Measurements from ENCODE around the gene ASPDH. TPM values are rescaled to one million over a fixed set of nuclear protein-coding genes. Genes with fewer than 3 reads are reported as not detected.
"Not testable (repeated sequence)": the region's sequence is repeated elsewhere in the genome, so short reads cannot be mapped to it uniquely, and the experiment has no call there.

The ASPDH gene
- total RNA-seq, 1 donor from 2014 or later = not detected

- DNase-seq (ENCODE audit: low spot score) = no peak
Observed at GRCh38 chr19:50548191-50549058, 34.7 kb upstream of the ASPDH start.

GRCh38 chr19:50547385-50548190 lies 33.9 kb upstream of the ASPDH start:
- DNase-seq (ENCODE audit: low spot score) = peak; percentile 35

GRCh38 chr19:50546527-50547221 lies 33.0 kb upstream of the ASPDH start:
- DNase-seq (ENCODE audit: low spot score) = no peak

GRCh38 chr19:50542943-50543342 lies 29.2 kb upstream of the ASPDH start:
- no peak for DNase-seq (ENCODE audit: low spot score)

GRCh38 chr19:50537769-50538230 lies 24.1 kb upstream of the ASPDH start:
- peak; percentile 67 for DNase-seq (ENCODE audit: low spot score)

- DNase-seq (ENCODE audit: low spot score) = no peak
Observed at GRCh38 chr19:50537306-50537685, 23.6 kb upstream of the ASPDH start.

DNA sequence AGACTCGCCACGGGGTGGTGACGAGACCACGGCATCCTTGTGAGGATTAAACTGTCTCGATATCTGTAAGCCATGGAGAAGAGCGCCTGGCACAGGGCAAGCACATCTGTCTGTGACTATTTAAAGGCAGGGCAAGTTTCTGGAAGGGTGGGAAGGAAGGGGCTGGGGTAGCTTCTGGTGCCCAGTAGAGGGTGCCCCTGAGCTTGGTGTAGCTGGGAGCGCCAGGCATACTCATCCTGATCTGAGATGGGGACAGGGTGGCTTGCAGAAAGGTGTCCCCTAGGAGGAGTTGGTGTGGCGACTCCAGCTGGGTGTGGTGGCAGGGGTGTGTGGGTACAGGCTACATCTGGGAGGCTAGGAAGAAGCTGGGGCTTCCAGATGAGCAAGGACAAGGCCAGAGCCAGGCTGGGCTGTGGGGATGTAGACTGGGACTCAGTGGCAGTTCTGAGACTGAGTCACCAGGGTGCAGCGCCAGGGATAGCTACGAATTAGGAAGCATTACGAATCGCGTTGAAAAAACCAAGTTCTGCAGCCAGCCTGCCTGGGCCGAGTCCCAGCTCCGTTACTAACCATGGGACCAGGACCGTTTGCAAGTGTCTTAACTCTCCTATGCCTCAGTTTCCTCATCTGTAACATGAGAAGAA lies 23.1 kb upstream of the ASPDH start:
- no peak for DNase-seq (ENCODE audit: low spot score)

DNA sequence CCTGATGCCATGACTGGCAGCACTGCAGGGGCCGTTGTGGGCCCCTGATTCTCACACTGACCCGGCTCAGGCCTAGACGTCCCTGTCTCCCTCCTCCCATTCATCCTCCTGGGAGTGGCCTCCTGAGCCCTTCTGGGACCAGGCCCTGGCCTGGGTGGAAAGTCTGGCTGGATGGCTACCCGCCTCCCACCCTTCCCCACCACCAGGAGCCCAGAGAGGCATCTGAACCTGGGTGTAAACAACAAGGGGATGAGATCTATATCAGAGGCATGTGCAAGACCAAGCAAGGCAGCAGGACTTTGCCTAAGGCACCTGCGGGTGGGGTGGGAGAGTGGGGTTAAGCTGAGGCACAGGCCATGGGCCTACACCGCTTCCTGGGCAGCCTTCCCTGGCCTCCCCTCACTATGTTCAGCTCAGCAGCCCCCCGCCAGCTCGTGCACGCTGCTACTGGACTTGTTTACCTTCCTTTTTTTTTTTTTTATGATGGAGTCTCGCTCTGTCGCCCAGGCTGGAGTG lies 22.0 kb upstream of the ASPDH start:
- DNase-seq (ENCODE audit: low spot score) = no peak

GRCh38 chr19:50534478-50534877 lies 20.8 kb upstream of the ASPDH start:
- no peak for DNase-seq (ENCODE audit: low spot score)

- DNase-seq (ENCODE audit: low spot score) = no peak
Observed at GRCh38 chr19:50532952-50533351, 19.2 kb upstream of the ASPDH start.

- DNase-seq (ENCODE audit: low spot score) = no peak
Observed at GRCh38 chr19:50531171-50531612, 17.5 kb upstream of the ASPDH start.

GRCh38 chr19:50528052-50528451 lies 14.3 kb upstream of the ASPDH start:
- not testable (repeated sequence) for DNase-seq (ENCODE audit: low spot score)

DNA sequence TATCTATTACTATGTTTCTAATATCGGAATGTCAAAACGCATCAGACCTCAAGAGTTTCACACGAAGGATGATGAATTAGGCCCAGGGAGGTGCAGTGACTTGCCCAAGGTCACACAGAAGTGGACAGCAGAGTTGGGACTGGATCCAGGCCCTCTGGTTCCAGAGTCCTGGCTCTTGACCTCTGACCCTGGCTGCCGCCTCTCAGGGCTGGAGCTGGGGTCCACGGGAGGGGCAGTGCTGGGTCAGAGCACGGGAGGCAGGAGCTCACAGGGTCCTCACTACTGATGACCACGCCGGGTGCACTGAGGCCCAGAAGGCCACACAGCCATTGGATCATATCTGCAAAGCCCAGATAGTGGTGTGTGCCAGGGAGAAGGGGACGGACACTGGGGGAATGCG lies 9.2 kb upstream of the ASPDH start:
- DNase-seq (ENCODE audit: low spot score) = no peak

- no peak for DNase-seq (ENCODE audit: low spot score)
Observed at GRCh38 chr19:50520822-50521465, 7.2 kb upstream of the ASPDH start.

GRCh38 chr19:50519006-50519575 lies 5.4 kb upstream of the ASPDH start:
- no peak for DNase-seq (ENCODE audit: low spot score)

GRCh38 chr19:50518091-50519005 lies 4.6 kb upstream of the ASPDH start:
- no peak for DNase-seq (ENCODE audit: low spot score)

DNA sequence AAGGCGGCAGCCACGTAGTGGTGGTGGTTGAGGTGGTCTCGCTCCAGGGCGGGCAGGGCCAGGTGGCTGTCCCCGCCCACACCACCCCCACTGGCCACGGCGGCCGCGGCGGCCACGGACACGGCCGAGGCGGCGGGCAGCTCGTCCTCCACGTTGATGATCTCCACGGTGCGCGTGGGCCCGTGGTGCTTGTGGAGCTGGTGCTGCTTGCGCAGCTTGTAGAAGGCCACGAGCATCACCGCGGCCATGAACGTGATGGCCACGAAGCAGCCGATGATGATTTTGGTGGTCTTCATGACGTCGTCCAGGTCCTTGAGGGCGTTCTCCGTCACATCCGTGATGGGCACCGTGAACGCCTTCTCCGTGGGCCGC lies 4.0 kb upstream of the ASPDH start:
- no peak for DNase-seq (ENCODE audit: low spot score)

GRCh38 chr19:50516964-50517703 lies 3.4 kb upstream of the ASPDH start:
- DNase-seq (ENCODE audit: low spot score) = no peak

GRCh38 chr19:50516456-50516855 lies 2.7 kb upstream of the ASPDH start:
- DNase-seq (ENCODE audit: low spot score) = no peak

Data from umbilical cord (tissue), 2 donors.